ENCODE measurements around the gene ZBTB8A.

- TF ChIP-seq PATZ1 (CRISPR knock-in tag; IDR thresholded peaks at IDR 0.05; ENCODE audit: borderline replicate concordance) (no peak), CREB5 (CRISPR knock-in tag; IDR thresholded peaks at IDR 0.05; ENCODE audit: low read depth) (no peak), RARB (CRISPR knock-in tag; IDR thresholded peaks at IDR 0.05) (no peak), TCF4 (CRISPR knock-in tag; IDR thresholded peaks at IDR 0.05; ENCODE audit: borderline replicate concordance) (no peak), BACH2 (CRISPR knock-in tag; IDR thresholded peaks at IDR 0.05; ENCODE audit: borderline replicate concordance) (no peak)
These were observed 15.1 kb downstream of the ZBTB8A start for GRCh38 chr1:32554288-32554687.

Measured in SK-N-SH treated with all-trans-retinoic acid at 6 μM for 48 hours (cell line).